ENCODE measurements around the gene SORBS1. TPM values are rescaled to one million over a fixed set of nuclear protein-coding genes. Genes with fewer than 3 reads are reported as not detected.

SORBS1 gene
- total RNA-seq, 1 experiment from 2014 or later: 0.56 TPM

DNA sequence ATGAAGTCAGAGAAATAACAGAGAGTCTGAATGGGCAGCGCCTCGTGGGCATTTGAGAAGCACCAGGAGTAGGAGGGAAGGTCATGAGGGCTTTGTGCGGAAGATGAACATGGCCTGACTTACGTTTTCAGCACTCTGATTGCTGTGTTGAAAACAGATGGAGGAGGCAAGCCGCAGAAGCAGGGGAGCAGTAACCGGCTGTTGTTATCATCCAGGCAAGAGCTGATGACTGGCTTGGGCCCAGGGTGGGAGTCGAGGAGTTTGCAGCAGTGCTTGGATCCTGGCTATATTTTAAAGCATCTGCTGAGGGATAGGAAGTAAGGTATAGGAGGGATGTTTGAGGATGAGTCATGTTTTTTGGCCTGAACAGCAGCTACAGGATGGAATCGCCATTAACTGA lies 257.6 kb downstream of the SORBS1 start:
- no peak for DNase-seq (ENCODE audit: low spot score)
- no TSS peak for BruUV-seq (replicated peaks)
- Histone ChIP-seq H3K9me3 (ENCODE audit: low read depth, low read length, poor library complexity, severe bottlenecking) (no peaks in the 10 kb centered on the region), H3K36me3 (ENCODE audit: insufficient read depth, low read length, poor library complexity, severe bottlenecking) (no peaks in the 10 kb centered on the region), H3K27ac (ENCODE audit: low read depth, low read length, poor library complexity, severe bottlenecking) (no peak overlapping the region), H3K4me3 (ENCODE audit: low read depth, low read length, poor library complexity, severe bottlenecking) (no peak overlapping the region), H3K4me1 (ENCODE audit: insufficient read depth, low read length, poor library complexity, severe bottlenecking) (no peaks in the 10 kb centered on the region), H3K27me3 (replicated peaks; ENCODE audit: insufficient read depth, low read depth, low read length, poor library complexity) (no peaks in the 10 kb centered on the region)
- TF ChIP-seq, protein P1, sequence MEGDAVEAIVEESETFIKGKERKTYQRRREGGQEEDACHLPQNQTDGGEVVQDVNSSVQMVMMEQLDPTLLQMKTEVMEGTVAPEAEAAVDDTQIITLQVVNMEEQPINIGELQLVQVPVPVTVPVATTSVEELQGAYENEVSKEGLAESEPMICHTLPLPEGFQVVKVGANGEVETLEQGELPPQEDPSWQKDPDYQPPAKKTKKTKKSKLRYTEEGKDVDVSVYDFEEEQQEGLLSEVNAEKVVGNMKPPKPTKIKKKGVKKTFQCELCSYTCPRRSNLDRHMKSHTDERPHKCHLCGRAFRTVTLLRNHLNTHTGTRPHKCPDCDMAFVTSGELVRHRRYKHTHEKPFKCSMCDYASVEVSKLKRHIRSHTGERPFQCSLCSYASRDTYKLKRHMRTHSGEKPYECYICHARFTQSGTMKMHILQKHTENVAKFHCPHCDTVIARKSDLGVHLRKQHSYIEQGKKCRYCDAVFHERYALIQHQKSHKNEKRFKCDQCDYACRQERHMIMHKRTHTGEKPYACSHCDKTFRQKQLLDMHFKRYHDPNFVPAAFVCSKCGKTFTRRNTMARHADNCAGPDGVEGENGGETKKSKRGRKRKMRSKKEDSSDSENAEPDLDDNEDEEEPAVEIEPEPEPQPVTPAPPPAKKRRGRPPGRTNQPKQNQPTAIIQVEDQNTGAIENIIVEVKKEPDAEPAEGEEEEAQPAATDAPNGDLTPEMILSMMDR (conservative IDR thresholded peaks at IDR 0.05; ENCODE audit: low read depth, low read length): no peak
- no peak for TF ChIP-seq EZH2 (IDR thresholded peaks at IDR 0.05; ENCODE audit: borderline replicate concordance, low read depth, low read length, poor library complexity, severe bottlenecking)
- POLR2A ChIA-PET (ENCODE audit: low non-redundant PET): no interaction called here
- intact Hi-C loops (cut with micrococcal nuclease; ENCODE audit: unreplicated experiment): no loop called here
- CTCF ChIA-PET: interaction anchor here (0.5 kb wide), 1 partner anchor 887 kb away, joined by 5 read pairs; no protein-coding TSS in a partner anchor

DNA sequence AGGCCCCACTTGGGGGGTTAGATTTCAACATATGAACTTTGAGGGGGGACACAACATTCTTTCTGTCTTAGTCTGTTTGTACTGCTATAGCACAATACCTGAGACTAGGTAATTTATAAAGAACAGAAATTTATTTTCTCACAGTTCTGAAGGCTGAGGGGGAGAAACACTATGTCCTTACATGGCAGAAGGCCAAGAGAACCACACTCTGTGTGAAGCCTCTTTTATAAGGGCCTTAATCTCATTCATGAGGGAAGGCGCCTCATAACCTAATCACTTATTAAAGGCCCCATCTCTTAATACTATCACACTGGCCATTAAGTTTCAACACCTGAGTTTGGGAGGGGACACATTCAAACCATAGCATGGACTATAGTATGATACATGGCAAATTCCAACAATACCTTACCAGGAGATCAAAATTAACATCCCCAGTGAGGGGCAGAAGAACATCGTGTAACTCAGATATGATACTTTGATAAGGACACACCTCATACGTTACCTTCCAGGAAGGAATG lies 261.1 kb downstream of the SORBS1 start:
- POLR2A ChIA-PET (ENCODE audit: low non-redundant PET): no interaction called here
- intact Hi-C loops (cut with micrococcal nuclease; ENCODE audit: unreplicated experiment): no loop called here
- CTCF ChIA-PET: no interaction called here

DNA sequence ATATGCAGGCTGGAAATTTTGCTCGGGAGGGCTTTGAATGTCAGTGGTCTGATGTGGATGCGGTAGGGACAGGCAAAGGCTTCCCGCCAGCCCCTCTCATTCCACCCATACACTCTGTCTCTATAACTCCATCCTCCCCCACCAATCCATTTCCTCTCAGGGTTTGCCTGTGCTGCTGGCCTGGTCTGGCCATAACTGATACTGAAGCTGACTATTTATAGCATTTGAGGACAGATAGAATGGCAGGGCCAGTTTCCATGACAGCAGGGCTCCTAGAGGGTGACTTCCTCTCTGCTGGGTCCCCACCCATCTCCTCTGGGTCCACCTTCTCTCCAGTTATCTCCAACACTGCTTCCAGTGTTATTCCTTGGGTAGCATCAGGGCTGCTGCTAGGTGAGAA lies 263.8 kb downstream of the SORBS1 start:
- Histone ChIP-seq H3K9me3 (ENCODE audit: low read depth, low read length, poor library complexity, severe bottlenecking) (no peaks in the 10 kb centered on the region), H3K4me3 (ENCODE audit: low read depth, low read length, poor library complexity, severe bottlenecking) (no peak overlapping the region), H3K36me3 (ENCODE audit: insufficient read depth, low read length, poor library complexity, severe bottlenecking) (no peaks in the 10 kb centered on the region), H3K27me3 (replicated peaks; ENCODE audit: insufficient read depth, low read depth, low read length, poor library complexity) (peaks cover 31% of the 10 kb centered on the region), H3K27ac (ENCODE audit: low read depth, low read length, poor library complexity, severe bottlenecking) (no peak overlapping the region), H3K4me1 (ENCODE audit: insufficient read depth, low read length, poor library complexity, severe bottlenecking) (no peaks in the 10 kb centered on the region)
- intact Hi-C loops (cut with micrococcal nuclease; ENCODE audit: unreplicated experiment): no loop called here
- ChIA-PET POLR2A (ENCODE audit: low non-redundant PET) (no interaction called here), CTCF (no interaction called here)
- DNase-seq (ENCODE audit: low spot score): no peak
- no peak for TF ChIP-seq EZH2 (IDR thresholded peaks at IDR 0.05; ENCODE audit: borderline replicate concordance, low read depth, low read length, poor library complexity, severe bottlenecking)
- TF ChIP-seq, protein P1 (conservative IDR thresholded peaks at IDR 0.05; ENCODE audit: low read depth, low read length): no peak
- BruUV-seq (replicated peaks): no TSS peak

More for the DNA sequence above, 261.1 kb downstream of the SORBS1 start:
- H3K9me3 ChIP-seq (ENCODE audit: low read depth, low read length, poor library complexity, severe bottlenecking): no peaks in the 10 kb centered on the region
- no peak for TF ChIP-seq EZH2 (IDR thresholded peaks at IDR 0.05; ENCODE audit: borderline replicate concordance, low read depth, low read length, poor library complexity, severe bottlenecking)
- TF ChIP-seq, protein P1 (conservative IDR thresholded peaks at IDR 0.05; ENCODE audit: low read depth, low read length): no peak
- H3K4me3 ChIP-seq (ENCODE audit: low read depth, low read length, poor library complexity, severe bottlenecking): no peak overlapping the region
- H3K4me1 ChIP-seq (ENCODE audit: insufficient read depth, low read length, poor library complexity, severe bottlenecking): no peaks in the 10 kb centered on the region
- BruUV-seq (replicated peaks): no TSS peak
- H3K27me3 ChIP-seq (replicated peaks; ENCODE audit: insufficient read depth, low read depth, low read length, poor library complexity): peaks cover 14% of the 10 kb centered on the region
- no peak for DNase-seq (ENCODE audit: low spot score)
- no peaks in the 10 kb centered on the region for H3K36me3 ChIP-seq (ENCODE audit: insufficient read depth, low read length, poor library complexity, severe bottlenecking)
- H3K27ac ChIP-seq (ENCODE audit: low read depth, low read length, poor library complexity, severe bottlenecking): no peak overlapping the region

All from A673 (cell line).